GM19035 (cell line): ENCODE results near the gene PLEKHS1.
"Not testable (repeated sequence)": the region's sequence is repeated elsewhere in the genome, so short reads cannot be mapped to it uniquely, and the experiment has no call there.

Experiments used
- ATAC-seq: cut with Tn5 transposase; IDR thresholded peaks from one replicate; pipeline ENCODE4 v1.9.1; 2021; ENCODE audit not compliant: unreplicated experiment

PLEKHS1 gene

DNA sequence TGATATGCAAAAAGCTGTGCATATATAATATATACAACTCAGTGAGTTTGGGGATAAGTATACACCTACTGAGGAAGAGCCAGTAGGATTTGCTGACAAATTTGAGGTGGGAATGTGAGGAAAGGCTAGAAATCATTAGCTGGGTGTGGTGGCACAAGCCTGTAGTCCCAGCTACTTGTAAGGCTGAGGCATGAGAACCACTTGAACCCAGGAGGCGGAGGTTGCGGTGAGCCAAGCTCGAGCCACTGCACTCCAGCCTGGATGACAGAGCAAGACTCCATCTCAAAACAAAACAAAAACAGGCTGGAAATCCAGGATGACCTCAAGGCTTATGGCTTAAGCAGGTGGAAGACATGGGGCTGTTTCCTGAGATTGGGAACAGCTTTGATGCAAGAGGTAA lies 10.6 kb upstream of the PLEKHS1 start:
- no peak for ATAC-seq

DNA sequence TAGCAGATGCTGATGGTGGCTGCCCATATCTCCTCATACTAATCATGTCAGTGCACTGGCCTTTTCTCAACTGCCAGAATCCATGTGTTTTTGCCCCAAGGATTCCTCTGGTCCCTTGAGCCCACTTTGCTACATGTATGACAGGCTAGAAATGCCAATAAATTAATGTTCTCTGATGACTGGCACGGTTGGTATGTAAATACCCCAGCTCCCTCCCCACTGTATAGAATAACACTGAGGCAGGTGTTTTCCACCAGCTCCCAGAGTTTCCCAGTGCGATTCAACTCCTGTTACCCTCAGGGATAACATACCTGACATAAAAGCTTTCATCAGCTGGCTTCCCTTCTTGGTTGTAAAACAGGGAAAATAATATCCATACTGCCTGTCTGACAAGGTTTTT lies 9.0 kb upstream of the PLEKHS1 start:
- ATAC-seq: no peak

DNA sequence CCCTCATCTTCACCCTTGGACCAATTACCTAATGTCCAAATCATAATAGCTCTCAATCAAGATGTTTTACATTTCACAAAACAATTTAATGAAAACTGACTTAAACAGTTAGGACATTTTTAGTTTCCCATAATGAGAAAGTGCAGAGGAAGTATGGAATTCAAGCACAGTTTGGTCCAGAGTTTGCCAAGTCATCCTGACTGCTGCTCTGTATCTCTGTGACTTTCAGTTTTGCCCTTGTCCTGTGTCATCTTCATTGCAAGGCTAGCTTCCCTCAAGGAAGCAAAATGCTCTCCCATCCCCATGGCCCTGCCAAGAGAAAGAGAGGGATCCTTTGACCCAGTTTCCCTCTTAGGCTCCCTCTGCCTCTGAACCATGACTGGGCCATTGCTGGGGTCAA lies 7.9 kb upstream of the PLEKHS1 start:
- ATAC-seq: no peak

DNA sequence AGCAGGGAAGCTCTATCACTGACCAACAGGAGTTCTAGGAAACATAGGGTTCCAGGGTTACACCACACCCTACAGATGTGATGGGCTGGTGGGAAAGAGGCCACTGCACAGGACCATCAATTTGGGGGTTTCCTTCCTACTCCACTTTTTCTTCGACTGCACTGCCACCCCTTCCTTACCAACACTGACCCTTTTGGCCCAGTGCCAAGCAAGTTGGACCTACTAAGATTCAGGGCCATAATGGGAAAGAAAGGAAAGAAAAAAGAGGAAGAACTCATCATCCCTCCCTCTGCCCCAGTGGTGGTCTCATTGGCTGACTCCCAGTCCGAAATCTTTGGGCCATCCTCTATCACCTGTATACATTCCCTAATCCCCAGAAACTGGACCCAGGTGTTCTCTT lies 6.1 kb upstream of the PLEKHS1 start:
- ATAC-seq: no peak

DNA sequence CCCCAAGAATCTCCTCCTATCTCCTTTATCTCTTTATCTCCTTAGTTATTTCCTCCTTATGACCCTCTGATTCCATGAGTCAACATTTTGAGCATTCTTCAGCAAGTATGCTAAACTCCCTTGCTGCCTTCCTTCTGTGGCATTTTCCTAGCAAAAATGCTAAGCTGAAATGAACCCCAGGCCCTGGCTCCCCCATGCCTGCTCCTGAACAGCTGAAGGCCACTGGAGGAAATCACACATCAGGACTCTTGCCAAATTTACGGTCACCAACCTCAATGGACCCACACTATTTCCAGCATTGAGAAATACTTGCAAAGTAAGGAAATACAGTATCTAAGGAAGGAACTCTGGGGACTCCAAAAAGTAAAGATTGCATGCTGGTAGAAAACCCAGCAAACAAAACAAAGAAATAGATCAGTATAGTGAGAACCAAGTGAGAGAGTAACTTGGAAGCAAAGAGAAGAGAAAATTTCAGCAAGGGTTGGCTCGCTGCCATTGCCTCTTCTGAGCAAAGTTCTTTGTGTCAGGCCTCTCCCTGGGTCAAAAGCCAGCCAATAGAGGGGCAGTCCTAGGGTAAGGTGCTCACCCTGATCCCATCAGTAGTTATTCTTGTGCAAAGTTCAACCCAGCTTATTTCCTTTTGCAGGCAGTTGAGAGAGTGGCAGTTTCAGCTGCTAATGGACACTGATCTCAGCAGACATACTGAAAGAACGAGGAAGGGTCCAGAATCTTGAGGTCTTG lies 5.1 kb upstream of the PLEKHS1 start:
- no peak for ATAC-seq

DNA sequence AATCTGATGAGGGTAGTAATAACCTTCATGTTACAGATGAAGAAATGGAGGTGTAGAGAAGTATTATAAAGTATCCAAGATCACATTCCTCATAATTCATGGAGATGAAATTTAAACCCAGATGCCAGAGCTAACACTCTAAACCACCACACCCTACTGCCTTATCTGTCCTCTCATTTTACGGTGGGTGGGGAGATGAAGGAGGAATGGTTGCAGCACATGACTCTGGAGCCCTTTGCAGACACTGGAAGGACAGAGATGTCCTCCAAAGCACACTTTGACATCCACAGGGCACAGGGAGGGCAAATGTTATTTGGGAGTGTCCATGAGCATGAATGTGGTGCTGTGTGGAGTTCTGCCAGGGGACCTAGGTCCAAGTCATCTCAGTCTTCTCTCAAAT lies 1.1 kb downstream of the PLEKHS1 start:
- no peak for ATAC-seq

DNA sequence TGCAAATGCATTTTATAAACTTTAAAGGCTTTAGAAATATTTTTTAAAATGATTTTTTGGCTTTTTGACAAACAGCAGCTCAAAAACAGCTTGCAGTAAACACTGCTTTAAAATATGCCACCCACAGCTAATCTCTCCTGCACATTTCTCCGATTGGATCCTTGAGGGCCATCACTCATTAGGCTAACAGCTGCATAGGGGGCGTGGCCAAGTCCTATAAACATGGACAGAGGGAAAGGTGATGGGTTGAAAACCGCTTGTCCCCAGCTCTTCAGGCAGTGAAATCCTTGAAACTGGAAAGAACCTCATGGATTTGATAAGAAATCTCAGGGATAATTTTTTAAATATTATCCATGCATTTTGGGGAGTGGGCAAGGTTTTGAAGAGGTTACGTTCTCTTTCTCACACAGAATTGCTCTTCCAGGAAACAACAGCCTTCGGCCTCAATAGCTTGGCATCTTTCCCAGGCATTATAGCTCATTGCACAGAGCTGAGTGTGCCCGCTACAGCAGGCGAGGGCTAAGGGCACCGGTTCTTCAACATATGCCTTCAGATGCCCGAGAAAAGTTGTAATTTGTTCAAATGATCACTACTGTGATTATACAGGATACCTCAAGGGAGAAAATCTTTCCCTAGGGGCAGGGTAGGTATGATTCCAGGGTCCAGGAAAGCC lies 1.7 kb downstream of the PLEKHS1 start:
- ATAC-seq: no peak

DNA sequence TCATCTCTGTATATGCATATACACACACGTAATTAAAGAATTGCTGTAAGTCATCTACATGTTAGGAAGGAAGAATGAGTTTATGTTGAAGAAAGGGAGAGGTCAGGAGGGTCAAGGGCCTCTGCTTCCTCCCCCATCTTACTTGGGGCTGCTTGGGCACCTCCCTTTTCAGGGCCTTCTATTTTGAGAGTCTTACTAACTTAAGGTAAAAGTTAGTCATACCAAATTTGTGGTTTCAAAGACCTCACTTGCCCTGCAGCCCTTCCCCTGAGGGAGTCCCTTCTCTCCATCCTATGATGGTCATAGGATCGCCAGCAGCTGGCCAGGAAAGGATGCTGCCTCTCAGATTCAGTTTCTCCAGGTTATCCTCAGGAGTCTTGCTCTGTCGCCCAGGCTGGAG lies 2.6 kb downstream of the PLEKHS1 start:
- ATAC-seq: no peak

DNA sequence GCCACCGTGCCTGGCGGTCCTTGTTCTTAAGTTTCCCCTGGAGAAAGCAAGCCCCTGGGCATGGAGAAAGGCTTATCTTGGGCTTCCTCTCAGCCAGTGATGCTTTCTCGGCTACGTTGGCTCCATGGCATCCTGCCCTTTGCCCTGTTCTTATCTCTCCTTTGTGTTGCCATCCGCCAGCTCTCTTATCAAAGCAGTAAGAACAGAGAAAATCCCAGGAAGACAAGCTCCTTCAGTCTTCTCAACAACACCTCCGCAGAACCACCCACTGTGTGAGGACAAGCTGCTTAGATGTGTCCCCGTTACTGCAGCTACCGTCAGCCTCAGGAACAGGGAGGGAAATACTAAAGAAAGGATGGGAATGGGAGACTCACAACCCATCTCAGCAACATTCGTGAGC lies 3.3 kb downstream of the PLEKHS1 start:
- ATAC-seq: no peak

DNA sequence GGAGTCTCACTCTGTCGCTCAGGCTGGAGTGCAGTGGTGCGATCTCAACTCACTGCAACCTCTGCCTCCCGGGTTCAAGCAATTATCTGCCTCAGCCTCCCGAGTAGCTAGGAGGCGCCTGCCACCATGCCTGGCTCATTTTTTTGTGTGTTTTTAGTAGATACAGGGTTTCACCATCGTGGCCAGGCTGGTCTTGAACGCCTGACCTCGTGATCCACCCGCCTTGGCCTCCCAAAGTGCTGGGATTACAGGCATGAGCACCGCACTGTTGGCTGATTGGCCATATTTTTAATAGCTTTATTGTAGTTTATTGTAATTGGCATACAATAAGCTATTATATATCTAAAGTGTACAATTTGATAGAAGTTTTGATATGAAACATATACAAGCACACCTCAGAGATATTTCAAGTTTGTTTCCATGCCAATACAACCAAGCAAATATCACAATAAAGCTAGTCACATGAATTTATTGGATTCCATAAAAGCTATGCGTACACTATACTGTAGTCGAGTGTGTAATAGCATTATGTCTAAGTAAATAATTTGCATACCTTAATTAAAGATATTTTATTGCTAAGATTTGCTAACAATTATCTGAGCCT lies 5.6 kb downstream of the PLEKHS1 start:
- no peak for ATAC-seq

DNA sequence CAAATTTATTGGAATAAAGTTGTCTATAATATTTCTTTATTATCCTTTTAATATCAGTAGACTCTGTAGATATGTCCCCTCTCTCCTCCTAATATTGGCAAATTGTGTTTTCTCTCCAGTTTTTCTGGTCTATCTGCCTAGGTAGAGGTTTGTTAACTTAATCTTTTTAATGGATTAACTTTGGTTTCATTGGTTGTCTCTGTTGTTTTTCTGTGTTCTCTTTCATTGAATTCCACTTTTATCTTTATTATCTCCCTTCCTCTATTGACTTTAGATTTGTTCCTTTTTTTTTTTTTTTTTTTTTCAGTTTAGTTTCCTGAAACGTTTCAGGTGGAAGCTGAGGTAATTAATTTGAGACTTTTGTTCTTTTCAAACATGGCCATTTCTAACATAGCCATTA lies 10.6 kb downstream of the PLEKHS1 start:
- ATAC-seq: no peak

DNA sequence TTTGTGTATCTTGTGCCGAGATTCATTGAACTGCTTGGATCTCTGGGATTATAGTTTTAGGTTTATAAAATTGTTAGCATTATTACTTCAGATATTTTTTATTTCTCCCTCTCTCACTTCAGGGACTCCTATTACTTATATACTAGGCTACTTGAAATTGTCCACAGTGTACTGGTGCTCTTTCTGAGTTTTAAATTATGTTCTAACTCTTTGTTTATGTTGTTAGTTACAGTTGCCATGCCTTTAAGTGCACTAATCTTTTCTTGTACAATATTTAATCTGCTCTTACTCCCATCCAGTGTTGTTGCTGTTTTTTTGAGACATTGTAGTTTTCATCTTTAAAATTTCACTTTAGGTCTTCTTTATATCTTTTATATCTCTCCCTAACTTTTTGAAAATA lies 13.1 kb downstream of the PLEKHS1 start:
- ATAC-seq: no peak

DNA sequence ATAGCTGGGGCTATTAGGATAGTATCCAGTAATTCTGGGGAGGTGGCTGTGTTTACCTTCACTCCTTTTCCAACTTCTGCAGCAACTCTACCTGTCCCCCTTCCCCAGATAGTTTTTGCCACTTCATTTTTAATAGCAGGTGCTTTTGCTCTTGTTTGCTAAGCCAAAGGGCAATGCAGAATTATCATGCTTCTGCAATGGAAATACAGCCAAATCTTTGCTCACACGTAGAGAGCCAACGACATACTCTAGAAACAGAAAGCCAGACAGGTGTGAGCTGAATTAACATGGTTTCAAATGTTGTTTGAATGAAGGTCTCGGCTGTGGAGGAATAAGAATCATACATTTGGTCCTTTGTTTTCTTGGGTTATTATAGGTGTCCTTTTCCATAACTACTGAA lies 14.4 kb downstream of the PLEKHS1 start:
- ATAC-seq: no peak

DNA sequence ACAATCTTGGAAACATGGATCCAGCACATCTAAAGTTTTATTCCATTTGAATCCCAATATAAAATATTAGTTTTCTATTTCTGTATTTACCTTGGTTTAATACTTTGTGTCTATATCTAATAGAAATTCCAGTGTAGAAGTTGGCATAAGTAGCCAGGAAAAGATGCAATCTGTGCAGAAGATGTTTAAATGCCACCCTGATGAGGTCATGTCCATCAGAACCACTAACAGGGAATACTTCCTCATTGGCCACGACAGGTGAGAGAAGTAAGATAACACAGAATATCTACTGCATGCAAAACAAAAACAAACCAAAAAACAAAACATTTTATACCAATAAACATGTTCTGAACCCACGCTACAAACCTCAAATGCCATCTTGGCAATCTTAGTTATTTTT lies 15.7 kb downstream of the PLEKHS1 start:
- ATAC-seq: no peak

DNA sequence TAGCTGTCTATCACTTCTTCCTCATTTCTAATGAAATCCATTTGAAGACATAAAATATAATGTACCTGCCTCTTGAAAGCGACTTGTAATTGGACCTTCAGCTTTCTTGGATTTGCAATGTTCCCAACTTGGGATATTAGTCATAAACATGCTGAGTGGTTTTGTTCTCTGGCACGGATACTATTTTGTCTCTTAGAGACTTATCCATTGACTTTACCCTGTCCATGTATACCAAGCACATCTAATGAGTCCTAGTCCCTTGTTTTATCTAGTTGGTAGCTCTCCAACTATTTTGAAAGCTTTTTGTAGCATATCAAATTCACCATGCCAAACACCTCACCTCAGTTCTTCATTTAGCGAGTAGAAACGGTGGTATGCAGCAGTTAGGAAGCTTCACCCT lies 18.9 kb downstream of the PLEKHS1 start:
- ATAC-seq: no peak

DNA sequence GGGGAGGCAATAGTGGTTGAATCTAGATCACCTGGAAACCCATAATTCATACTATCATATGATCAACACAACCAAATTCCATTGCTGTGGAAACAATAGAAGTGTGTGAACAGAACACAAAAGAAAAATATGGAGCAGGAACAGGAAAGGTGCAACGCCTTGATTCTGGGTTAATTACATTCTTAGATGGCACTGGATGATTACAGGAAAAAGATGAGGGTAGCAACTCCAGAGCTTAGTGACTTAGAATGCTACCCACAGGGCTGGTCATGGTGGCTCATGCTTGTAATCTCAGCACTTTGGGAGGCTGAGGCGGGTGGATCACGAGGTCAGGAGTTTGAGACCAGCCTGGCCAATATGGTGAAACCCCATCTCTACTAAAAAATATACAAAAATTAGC lies 19.6 kb downstream of the PLEKHS1 start:
- ATAC-seq: not testable (repeated sequence)

DNA sequence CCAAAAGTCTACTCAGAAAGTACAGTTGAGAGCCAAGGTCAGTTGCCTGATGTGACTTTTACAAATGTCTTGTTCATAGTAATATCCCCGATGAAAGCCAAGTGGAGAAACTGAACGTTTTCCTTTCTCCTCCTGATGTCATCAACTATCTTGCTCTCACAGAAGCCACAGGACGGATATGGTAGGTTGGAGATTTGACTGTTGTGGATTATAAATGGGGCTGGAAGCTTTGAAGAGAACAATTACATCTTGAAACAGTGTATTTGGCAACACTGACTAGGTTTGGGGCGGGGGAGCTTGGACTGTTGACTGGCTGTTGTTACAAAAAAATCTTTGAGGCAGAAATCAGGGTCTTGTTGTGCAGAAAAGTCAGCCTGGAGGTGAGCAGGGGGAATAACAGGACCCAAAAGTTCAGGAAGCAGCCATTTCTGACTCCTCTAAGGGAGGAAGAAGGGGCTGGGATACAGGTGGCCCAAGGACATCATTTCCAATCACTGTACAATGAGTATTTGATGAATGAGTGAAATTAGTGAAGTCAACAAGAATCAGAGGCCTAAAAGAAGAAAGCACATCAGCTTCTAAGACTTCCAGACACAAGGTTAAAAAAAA lies 24.3 kb downstream of the PLEKHS1 start:
- ATAC-seq: no peak

DNA sequence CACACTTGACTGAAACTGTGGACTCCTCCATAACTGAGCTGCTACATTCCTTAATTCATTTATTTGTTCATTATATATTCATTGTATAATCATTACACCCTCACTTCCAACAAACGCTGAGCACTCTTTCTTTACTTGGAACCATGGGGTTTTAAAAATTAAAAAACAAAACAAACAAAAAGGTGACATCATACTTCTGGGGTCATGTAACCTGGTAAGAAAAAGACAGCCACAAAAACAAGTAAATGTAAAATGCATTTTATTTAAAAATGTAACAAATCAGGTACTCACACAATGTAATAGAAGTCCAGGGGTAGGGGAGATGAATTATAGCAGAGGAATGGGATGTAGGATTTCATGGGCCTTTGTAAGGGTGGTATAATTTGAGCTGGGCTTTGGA lies 25.1 kb downstream of the PLEKHS1 start:
- no peak for ATAC-seq

DNA sequence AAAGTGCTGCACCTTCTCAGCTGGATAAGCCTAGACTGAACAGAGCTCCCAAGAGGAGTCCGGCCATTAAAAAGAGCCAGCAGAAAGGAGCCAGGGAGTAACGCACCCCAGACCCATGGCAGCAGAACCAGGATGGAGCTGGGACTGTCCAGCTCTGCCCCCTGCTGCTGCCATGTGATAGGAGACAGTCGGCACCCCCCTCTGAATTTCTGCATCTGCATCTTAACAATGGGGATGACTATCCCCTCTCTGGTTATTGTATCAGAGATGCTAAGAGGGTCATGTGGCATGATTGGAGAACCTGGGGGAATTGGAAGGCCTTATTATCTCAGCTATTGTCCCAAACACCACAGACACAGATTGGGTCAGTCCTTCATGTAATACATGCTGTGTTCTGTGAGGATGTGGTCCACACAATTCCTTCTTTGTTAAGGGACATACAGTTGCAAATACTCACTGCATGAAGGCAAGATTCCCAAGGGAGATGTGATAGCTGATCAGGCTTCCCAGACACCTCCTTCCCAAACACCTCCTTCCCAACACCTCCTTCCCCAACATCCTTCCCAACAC lies 29.3 kb downstream of the PLEKHS1 start:
- ATAC-seq: no peak

DNA sequence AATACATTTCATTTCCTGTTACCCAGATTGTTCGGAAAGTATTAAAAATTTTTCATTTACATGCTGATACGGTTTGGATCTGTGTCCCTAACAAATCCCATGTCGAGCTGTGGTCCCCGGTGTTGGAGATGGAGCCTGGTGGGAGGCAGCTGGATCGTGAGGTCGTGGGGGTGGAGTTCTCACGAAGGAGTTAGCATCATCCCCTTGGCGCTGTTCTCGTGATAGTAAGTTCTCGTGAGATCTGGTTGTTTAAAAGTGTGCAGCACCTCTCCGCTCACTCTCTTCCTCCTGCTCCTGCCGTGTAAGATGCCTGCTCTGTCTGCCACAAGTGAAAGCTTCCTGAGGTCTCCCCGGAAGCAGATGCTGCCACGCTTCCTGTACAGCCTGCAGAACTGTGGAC lies 30.9 kb downstream of the PLEKHS1 start:
- ATAC-seq: no peak

DNA sequence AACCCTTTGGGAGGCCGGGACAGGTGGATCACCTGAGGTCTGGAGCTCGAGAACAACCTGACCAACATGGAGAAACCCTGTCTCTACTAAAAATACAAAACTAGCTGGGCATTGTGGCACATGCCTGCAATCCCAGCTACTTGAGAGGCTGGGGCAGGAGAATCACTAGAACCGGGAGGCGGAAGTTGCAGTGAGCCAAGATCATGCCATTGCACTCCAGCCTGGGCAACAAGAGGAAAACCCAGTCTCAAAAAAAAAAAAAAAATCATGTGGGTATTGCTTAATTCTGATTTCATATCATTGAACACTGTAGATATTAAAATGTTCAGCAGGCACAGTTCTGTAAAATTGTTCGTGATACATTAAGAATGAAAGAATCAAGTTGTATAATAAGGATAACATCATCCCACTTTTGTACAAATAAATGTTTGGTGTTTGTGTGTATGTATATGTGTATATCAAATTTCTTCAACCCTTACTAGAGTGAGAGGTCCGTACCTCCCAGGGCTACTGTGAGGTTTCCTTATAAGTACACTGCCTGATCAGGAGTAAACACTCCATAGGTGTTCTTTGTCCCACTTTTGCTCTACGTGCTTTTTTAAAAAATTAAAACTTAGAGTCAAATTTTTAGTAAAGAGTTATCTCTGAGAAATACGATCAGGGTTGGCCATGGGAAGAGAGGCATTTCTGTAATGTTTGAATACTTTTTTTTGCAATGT lies 31.7 kb downstream of the PLEKHS1 start:
- ATAC-seq: no peak
